GM19328 (cell line): ENCODE results near the gene LYRM4.

ENCODE experiments used
- ATAC-seq: cut with Tn5 transposase; IDR thresholded peaks from one replicate; pipeline ENCODE4 v1.9.1; 2021; ENCODE audit warnings: mild to moderate bottlenecking, moderate library complexity; ENCODE audit not compliant: unreplicated experiment

The LYRM4 gene

GRCh38 chr6:5247201-5247600 lies 13.5 kb downstream of the LYRM4 start:
- no peak for ATAC-seq

GRCh38 chr6:5246141-5247097 lies 14.3 kb downstream of the LYRM4 start:
- ATAC-seq: no peak

DNA sequence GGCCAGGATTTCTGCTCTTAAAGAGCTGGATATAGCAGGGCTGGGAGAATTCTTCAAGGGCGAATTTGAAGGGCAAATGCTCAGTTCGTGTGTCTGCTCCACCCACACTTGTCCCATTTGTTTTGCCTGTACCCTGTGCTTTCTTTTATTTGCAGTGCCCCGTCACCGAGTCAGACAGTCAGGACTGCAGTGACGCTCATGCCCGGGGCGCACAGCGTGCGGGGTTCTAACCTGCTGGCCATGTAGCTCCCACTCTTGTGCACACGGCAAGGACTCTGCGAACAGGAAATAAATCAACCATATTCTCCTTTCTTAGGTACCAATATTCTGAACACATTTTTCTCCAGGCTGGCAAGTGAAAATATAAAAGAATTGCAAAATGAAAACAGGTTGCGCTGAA lies 17.7 kb downstream of the LYRM4 start:
- no peak for ATAC-seq

DNA sequence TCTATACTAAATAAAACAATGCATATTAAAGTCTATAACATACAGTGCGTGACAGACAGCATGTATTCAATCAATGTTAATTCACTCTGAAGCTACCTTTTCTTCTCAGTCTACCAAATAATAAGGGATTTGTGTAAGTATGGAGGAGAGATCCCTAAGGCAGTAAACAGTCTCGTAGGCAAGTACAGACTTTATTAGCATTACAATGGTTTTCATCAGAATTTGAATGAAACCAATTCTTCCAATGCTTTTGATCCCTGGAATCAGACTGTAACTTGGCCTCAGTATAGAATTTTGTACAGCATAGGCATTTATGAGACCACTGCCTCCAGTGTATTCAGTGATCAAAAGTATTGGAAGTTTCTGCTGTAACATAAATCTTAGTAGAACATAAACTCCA lies 19.5 kb downstream of the LYRM4 start:
- ATAC-seq: no peak

DNA sequence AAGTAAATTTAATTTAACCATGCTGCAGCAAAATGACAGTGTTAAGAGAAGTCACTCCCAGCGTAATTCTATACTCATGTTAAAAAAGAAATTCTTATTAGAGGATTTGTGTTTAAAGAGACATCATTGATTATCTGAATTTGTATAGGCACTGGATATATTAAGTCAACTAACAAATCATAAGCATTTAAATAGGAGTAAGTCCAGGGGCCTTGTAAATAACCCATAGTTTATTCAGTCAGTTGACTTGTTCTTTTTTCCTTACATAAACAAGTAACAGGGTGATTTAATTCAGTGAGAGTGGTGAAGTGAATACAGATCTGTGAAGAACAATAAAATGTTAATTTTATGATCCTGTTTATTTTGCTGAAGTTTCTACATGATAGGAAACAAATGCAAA lies 22.4 kb downstream of the LYRM4 start:
- ATAC-seq: no peak

GRCh38 chr6:5237805-5238204 lies 22.9 kb downstream of the LYRM4 start:
- no peak for ATAC-seq

- no peak for ATAC-seq
Measured at GRCh38 chr6:5235830-5236229, 24.9 kb downstream of the LYRM4 start.

DNA sequence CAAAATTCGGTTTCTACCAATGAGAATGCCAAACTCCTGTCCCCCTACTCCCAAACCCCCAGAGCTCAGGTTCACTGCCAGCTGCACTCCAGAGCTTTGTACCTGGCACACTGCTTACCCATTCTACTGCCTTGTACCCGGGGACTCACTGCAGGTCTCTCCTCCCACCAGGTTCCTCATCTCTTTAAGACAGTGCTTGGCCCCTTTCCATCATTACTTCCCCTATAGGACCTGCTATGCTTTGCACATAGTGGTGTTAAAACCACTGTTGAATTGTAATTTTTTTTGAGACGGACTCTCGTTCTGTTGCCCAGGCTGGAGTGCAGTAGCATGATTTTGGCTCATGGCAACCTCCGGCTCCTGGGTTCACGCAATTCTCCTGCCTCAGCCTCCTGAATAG lies 25.9 kb downstream of the LYRM4 start:
- no peak for ATAC-seq

DNA sequence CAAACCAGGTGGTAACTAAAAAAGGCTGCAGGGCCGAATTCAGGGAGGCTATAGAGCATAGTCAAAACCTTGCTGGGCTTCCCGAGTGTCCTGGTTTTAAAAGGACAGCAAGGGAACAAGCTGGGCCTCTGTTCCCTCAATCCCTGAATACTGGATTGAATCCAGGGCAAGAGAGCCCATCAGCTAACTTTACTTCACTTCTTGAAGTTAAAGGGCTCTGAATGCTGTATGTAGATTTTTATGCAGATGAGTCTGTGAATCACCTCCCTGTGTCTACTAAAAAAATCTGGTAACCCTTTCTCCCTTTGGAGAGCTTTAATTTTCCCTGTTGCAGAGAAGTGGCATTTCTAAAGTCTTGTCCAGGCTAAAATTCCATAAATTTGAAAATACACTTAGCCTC lies 29.5 kb downstream of the LYRM4 start:
- ATAC-seq: no peak

- no peak for ATAC-seq
Measured at GRCh38 chr6:5230081-5230480, 30.7 kb downstream of the LYRM4 start.

DNA sequence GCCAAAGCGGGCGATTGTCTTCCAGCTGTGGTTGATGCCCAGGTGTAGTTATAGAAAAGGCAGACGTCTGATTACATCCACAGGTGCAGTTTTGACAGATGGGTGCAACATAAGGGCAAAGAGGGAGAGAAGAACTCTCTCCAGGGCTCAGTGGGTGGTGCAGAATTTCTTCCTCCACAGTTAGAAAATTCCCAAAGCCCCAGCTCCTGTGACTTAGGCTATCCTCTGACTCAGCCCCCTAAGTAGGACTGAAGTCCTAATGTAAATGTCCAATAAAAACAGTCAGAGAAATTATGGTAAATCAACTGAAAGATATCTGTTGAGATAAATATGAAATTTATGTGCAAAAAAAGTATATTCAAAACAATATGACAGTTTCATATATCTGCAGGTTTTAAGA lies 31.4 kb downstream of the LYRM4 start:
- ATAC-seq: no peak

DNA sequence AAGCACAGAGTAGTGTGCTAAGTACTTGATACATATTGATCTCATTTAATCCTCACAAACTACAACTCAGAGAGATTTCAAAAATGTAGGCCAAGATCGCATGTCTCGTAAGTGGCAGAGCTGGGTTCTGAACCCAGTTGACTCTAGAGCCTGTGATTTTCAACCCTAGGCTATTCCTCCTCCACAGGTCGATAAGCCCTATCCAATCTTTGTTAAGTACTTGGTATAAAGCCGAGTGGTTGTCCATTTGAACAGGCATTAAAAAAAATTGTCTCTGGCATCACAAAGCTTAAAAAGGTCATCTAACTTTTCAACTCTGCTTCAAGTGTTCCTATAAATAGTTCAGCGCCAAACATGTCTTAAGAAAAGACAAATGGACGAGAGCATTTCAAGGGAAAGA lies 37.4 kb downstream of the LYRM4 start:
- no peak for ATAC-seq

DNA sequence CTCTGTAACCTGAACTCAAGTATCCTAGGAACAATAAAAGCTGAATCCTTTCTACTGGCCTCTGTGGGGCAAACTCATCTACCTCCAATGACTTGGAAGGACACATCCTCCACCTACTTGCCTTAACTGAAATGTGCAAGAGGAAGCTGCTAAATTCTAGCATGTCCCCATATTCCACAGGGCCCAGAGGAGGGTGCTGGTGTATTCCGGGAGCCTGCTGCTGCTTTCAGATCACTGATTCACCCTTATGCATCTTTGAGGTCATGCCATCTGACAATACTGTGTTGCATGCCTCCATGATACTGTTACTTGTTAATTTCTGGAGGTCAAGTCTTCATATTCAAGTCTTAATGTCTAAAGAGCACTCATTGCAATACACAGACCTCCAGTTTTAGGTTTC lies 40.3 kb downstream of the LYRM4 start:
- no peak for ATAC-seq

DNA sequence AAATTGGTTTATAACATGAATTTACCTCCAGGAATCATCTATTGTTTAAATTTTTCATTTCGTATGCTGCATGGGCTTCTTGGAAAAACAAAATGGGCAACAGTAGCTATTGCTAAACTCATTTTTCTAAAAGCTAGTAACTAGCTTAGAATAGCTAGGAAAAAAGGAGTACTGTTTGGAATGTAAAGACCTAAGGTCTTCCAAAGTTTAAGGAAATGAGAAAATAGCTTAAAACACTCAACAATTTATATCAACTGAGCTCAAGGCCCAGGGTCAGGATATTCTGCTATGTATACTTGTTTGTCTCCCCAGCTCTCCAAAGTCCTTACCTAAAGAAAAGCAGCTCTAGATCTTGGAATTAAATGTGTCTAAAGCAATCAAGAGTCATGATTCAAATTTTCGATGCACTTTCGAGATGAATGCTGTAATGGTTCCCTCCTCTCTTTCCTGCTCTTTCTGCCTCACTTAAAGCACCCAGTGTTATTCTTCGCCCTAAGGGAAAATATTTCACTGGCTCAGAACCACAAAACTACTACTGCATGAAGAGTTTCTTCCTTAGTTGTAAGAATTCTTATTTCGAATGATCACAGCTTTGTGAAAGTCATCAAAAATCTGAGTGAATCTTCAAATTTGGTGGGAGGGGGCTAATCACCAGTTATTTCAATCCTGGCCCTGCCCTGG lies 41.6 kb downstream of the LYRM4 start:
- ATAC-seq: no peak

DNA sequence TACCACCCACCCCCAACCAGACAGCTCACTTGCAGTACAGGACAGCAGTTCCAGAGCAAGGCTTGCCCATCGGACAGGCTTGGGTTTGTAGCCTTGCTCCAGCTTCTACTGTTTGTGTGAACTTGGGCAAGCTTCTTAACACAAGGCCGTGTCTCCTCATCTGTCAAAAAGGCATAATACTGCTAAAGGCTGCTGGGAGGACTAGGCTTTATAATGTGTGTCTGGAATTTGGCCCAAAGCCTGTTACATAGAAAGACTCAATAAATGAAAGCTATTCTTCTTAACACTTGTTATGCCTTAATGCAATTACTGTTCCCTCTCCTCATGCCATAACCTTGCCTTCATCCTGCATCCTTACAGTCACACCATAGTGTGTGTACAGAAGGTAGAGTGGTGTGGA lies 43.4 kb downstream of the LYRM4 start:
- ATAC-seq: no peak

DNA sequence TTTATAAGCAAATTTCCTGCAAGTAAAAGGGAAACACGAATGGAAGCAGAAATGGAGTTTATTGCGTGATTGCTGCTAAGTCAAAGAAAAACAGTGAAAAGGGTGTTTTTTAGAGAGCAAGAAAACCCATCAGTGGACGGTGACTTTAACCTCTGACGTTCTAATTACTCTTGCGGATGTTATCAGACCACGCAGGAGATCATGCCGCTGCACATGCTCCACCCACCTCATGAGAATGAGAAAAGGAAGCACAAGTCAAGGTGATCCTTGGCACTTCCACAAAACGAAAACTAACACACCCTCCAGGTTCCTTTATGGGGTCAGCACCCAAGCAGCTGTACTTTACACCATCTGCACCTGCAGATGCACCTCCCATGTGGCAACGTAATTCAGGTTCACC lies 45.0 kb downstream of the LYRM4 start:
- no peak for ATAC-seq

GRCh38 chr6:5215159-5215558 lies 45.6 kb downstream of the LYRM4 start:
- no peak for ATAC-seq

DNA sequence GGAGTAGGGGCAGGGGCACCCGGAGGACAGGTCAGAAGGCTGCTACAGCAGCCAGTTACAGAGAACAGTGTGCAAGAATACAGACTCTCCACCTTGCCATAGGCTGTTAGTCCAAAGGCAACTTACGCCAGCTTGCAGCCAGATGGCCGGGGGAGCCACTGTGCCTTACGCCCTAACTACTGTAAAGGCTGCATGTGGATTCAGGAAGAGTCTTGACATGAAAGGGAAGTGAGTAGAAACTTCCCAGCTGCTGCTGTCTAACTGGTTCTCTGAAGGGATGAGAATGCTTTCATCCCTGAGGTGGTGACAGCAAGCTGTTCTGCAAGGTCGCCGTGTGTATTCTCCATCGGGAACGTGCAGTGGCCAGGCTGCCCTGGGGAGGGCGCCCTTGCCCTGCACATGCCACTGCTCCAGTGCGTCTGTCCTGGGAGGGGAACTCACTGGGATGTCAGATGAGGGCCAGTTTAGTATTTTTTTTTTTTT lies 46.1 kb downstream of the LYRM4 start:
- no peak for ATAC-seq

GRCh38 chr6:5213836-5214235 lies 46.9 kb downstream of the LYRM4 start:
- no peak for ATAC-seq

GRCh38 chr6:5211492-5211891 lies 49.3 kb downstream of the LYRM4 start:
- no peak for ATAC-seq

DNA sequence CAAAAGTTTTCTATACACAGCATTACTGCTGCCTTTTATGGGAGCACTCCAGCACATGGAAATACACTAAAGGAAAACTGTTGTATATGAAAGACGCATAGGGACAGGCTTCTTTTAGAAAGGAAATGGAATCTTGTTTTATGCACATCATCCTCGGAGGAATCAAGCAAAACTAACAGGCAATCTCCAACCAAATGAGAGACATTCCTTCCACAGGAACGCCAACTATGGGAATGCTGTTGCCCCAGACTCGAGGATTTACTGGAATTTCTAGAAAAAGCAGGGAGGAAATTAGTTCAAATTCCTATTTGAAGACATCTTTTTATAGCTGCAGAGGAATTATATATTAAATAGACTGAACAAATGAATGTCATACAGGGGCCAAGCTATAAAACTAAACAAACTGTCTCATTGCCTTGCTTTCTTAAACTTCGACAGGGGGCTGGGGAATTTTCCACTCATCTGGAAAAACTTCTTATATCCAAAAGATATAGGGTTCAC lies 52.2 kb downstream of the LYRM4 start:
- ATAC-seq: no peak

DNA sequence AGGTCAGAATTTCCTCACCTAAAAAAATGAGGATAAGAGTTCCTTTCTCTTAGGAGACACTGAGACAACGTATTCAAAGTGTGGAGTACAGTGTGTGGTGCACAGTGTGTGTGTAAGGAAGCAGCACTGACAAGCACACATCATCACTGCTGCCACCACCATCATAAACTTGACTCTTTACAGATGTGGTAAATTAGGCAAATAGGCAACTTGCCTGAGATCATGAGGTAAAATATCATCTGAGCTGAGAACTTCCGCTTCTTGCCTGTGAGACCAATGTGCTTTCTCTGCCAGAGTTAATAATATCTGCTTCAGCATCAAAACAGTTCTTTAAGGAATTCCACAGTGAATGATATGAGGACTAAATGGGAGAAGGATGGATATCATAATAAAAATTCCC lies 52.7 kb downstream of the LYRM4 start:
- no peak for ATAC-seq
